ENCODE data around the gene POLR1C.
A peak's percentile ranks its signal among the peaks of the same experiment; 100 is the strongest.
"Not testable (repeated sequence)": the region's sequence is repeated elsewhere in the genome, so short reads cannot be mapped to it uniquely, and the experiment has no call there.

POLR1C gene

GRCh38 chr6:43509984-43510826 lies 6.7 kb upstream of the POLR1C start, which contains the start of gene LRRC73:
LRRC73 (minus strand) TSS chr6:43510346; CDS start chr6:43509785, 561 bp downstream.
- DNase-seq (ENCODE audit: low spot score), result peak; percentile 83

GRCh38 chr6:43510827-43511163 lies 6.1 kb upstream of the POLR1C start:
- no peak for DNase-seq (ENCODE audit: low spot score)

- no peak for DNase-seq (ENCODE audit: low spot score)
Measured at GRCh38 chr6:43511824-43512415, 5.0 kb upstream of the POLR1C start.

GRCh38 chr6:43515808-43516207 lies 1.1 kb upstream of the POLR1C start:
- DNase-seq (ENCODE audit: low spot score), result no peak

GRCh38 chr6:43516367-43516696 lies 557 bp upstream of the POLR1C start:
- DNase-seq (ENCODE audit: low spot score), result no peak

GRCh38 chr6:43517505-43518357 lies 842 bp downstream of the POLR1C start:
- DNase-seq (ENCODE audit: low spot score), result no peak

- no peak for DNase-seq (ENCODE audit: low spot score)
Measured at GRCh38 chr6:43520097-43520496, 3.2 kb downstream of the POLR1C start.

- no peak for DNase-seq (ENCODE audit: low spot score)
Measured at GRCh38 chr6:43521836-43522235, 4.9 kb downstream of the POLR1C start.

GRCh38 chr6:43522547-43523261 lies 5.8 kb downstream of the POLR1C start:
- no peak for DNase-seq (ENCODE audit: low spot score)

GRCh38 chr6:43523284-43523683 lies 6.4 kb downstream of the POLR1C start:
- no peak for DNase-seq (ENCODE audit: low spot score)

GRCh38 chr6:43524483-43524961 lies 7.6 kb downstream of the POLR1C start:
- DNase-seq (ENCODE audit: low spot score), result no peak

- no peak for DNase-seq (ENCODE audit: low spot score)
Measured at GRCh38 chr6:43532201-43532600, 15.3 kb downstream of the POLR1C start.

- not testable (repeated sequence) for DNase-seq (ENCODE audit: low spot score)
Measured at GRCh38 chr6:43538986-43539385, 22.1 kb downstream of the POLR1C start.

- not testable (repeated sequence) for DNase-seq (ENCODE audit: low spot score)
Measured at GRCh38 chr6:43539409-43539808, 22.5 kb downstream of the POLR1C start.

GRCh38 chr6:43540507-43540906 lies 23.6 kb downstream of the POLR1C start:
- no peak for DNase-seq (ENCODE audit: low spot score)

- DNase-seq (ENCODE audit: low spot score), result no peak
Measured at GRCh38 chr6:43541774-43542471, 25.0 kb downstream of the POLR1C start.

GRCh38 chr6:43544461-43544860 lies 27.6 kb downstream of the POLR1C start:
- no peak for DNase-seq (ENCODE audit: low spot score)

GRCh38 chr6:43547222-43547621 lies 30.3 kb downstream of the POLR1C start:
- DNase-seq (ENCODE audit: low spot score), result no peak

GRCh38 chr6:43557620-43558019 lies 40.7 kb downstream of the POLR1C start:
- DNase-seq (ENCODE audit: low spot score), result not testable (repeated sequence)

GRCh38 chr6:43559328-43559727 lies 42.4 kb downstream of the POLR1C start:
- DNase-seq (ENCODE audit: low spot score), result no peak

GRCh38 chr6:43570876-43571441 lies 54.1 kb downstream of the POLR1C start:
- DNase-seq (ENCODE audit: low spot score), result no peak

Data from hematopoietic multipotent progenitor cell treated with erythropoietin and hydrocortisone succinate and interleukin-3 and kit ligand, for 15 days (in vitro differentiated cells).